Osteoblast (primary cell): Measurements from ENCODE around the gene KLHDC4. TPM values are rescaled to one million over a fixed set of nuclear protein-coding genes. Genes with fewer than 3 reads are reported as not detected.
"Not testable (repeated sequence)": the region's sequence is repeated elsewhere in the genome, so short reads cannot be mapped to it uniquely, and the experiment has no call there.

Experiments used
- DNase-seq: peaks from one replicate; pipeline ENCODE4 v3.0.0; 2011; ENCODE audit warnings: low spot score, mixed read lengths; ENCODE audit not compliant: insufficient read length; ENCODE audit errors: missing footprints
- H2AFZ ChIP-seq: 2 replicates; pipeline ENCODE4 v1.6.0; 2011; ENCODE audit warnings: mild to moderate bottlenecking, low read length
- H3K27ac ChIP-seq: 2 replicates; pipeline ENCODE4 v1.5.1; 2011; ENCODE audit warnings: mild to moderate bottlenecking, low read depth, low read length, moderate library complexity
- H3K27me3 ChIP-seq: 2 replicates; pipeline ENCODE4 v1.6.0; 2012; ENCODE audit warnings: mild to moderate bottlenecking, control low read depth, inconsistent platforms, low read length, moderate library complexity; ENCODE audit not compliant: insufficient read depth
- H3K36me3 ChIP-seq: 2 replicates; pipeline ENCODE4 v1.5.1; 2011; ENCODE audit warnings: mild to moderate bottlenecking, low read length, control low read depth, moderate library complexity; ENCODE audit not compliant: insufficient read depth
- H3K4me1 ChIP-seq: 2 replicates; pipeline ENCODE4 v1.5.1; 2011; ENCODE audit warnings: mild to moderate bottlenecking, low read length, control low read depth, moderate library complexity; ENCODE audit not compliant: insufficient read depth
- H3K4me2 ChIP-seq: 2 replicates; pipeline ENCODE4 v1.6.0; 2011; ENCODE audit warnings: mild to moderate bottlenecking, low read length; ENCODE audit not compliant: insufficient read depth
- H3K4me3 ChIP-seq: fragments of 200-600 bp; sonication (generic); 3 replicates; pipeline ENCODE4 v1.5.1; 2012; ENCODE audit warnings: mild to moderate bottlenecking, low read length, inconsistent platforms; ENCODE audit not compliant: insufficient read depth
- H3K79me2 ChIP-seq: 2 replicates; pipeline ENCODE4 v1.6.0; 2012; ENCODE audit warnings: mild to moderate bottlenecking, low read length, control low read depth, inconsistent platforms; ENCODE audit not compliant: insufficient read depth
- H3K9me3 ChIP-seq: 2 replicates; pipeline ENCODE4 v1.5.1; 2011; ENCODE audit warnings: low read depth, low read length, control low read depth
- H4K20me1 ChIP-seq: 2 replicates; pipeline ENCODE4 v1.6.0; 2012; ENCODE audit warnings: mild to moderate bottlenecking, low read length, control low read depth; ENCODE audit not compliant: insufficient read depth
- CTCF ChIP-seq: IDR thresholded peaks from 2 replicates; pipeline ENCODE4 v1.5.1; 2011; ENCODE audit warnings: mild to moderate bottlenecking, low read depth, low read length, moderate library complexity; ENCODE audit errors: extremely low read depth
- total RNA-seq: library from RNA; depleted of rRNA; stranded (reverse); fragments of >200 nt; gene quantifications from 2 replicates; pipeline ENCODE4 v1.2.3, GENCODE V29; 2012

The KLHDC4 gene
- total RNA-seq, 1 donor: 22.1 TPM

GRCh38 chr16:87728026-87728425, 37.8 kb downstream of the KLHDC4 start:
- H2AFZ ChIP-seq: no peak overlapping the region
- no peaks in the 10 kb centered on the region for H3K9me3 ChIP-seq
- H3K4me3 ChIP-seq: no peak overlapping the region
- H3K36me3 ChIP-seq: peaks cover 13% of the 10 kb centered on the region
- no peak overlapping the region for H3K4me2 ChIP-seq
- H4K20me1 ChIP-seq: peaks cover 8% of the 10 kb centered on the region
- no peaks in the 10 kb centered on the region for H3K79me2 ChIP-seq
- no peaks in the 10 kb centered on the region for H3K4me1 ChIP-seq
- no peaks in the 10 kb centered on the region for H3K27me3 ChIP-seq
- TF ChIP-seq CTCF: no peak
- peak; percentile 69 for DNase-seq
- no peak overlapping the region for H3K27ac ChIP-seq

GRCh38 chr16:87727346-87727745, 38.4 kb downstream of the KLHDC4 start:
- TF ChIP-seq CTCF: no peak
- Histone ChIP-seq H3K9me3 (no peaks in the 10 kb centered on the region), H3K36me3 (peaks cover 13% of the 10 kb centered on the region), H3K79me2 (no peaks in the 10 kb centered on the region), H3K4me1 (peaks cover 3% of the 10 kb centered on the region), H3K4me2 (no peak overlapping the region), H4K20me1 (peaks cover 15% of the 10 kb centered on the region), H3K27ac (no peak overlapping the region), H2AFZ (no peak overlapping the region), H3K4me3 (no peak overlapping the region), H3K27me3 (no peaks in the 10 kb centered on the region)
- DNase-seq: peak; percentile 56

- not testable (repeated sequence) for H3K79me2 ChIP-seq, H3K27me3 ChIP-seq, H3K4me3 ChIP-seq, H3K9me3 ChIP-seq, H3K4me2 ChIP-seq, H3K4me1 ChIP-seq, H3K27ac ChIP-seq, H2AFZ ChIP-seq
- DNase-seq: peak; percentile 48
- H3K36me3 ChIP-seq: peaks cover 13% of the 10 kb centered on the region
- peaks cover 20% of the 10 kb centered on the region for H4K20me1 ChIP-seq
Measured at GRCh38 chr16:87726577-87726976, 39.2 kb downstream of the KLHDC4 start.

- no peak for TF ChIP-seq CTCF
- no peak for DNase-seq
- Histone ChIP-seq H3K9me3 (no peaks in the 10 kb centered on the region), H3K27me3 (no peaks in the 10 kb centered on the region), H4K20me1 (peaks cover 19% of the 10 kb centered on the region), H3K79me2 (no peaks in the 10 kb centered on the region), H3K27ac (no peak overlapping the region), H3K4me1 (peaks cover 3% of the 10 kb centered on the region), H3K4me3 (no peak overlapping the region), H2AFZ (no peak overlapping the region), H3K4me2 (no peak overlapping the region), H3K36me3 (peaks cover 13% of the 10 kb centered on the region)
Measured at GRCh38 chr16:87725596-87726235, 40.1 kb downstream of the KLHDC4 start.
